Neural progenitor cell (in vitro differentiated cells): ENCODE measurements around the gene ABO. TPM values are rescaled to one million over a fixed set of nuclear protein-coding genes. Genes with fewer than 3 reads are reported as not detected.
"Not testable (repeated sequence)": the region's sequence is repeated elsewhere in the genome, so short reads cannot be mapped to it uniquely, and the experiment has no call there.

Experiments used
- DNase-seq: peaks from one replicate; pipeline ENCODE4 v3.0.0-alpha.2; 2016; ENCODE audit warnings: low spot score
- H2AFZ ChIP-seq: fragments of 200-600 bp; sonication (generic); replicated peaks from 2 replicates; pipeline ENCODE4 v1.6.1; 2016; ENCODE audit warnings: antibody characterized with exemption
- H3F3A ChIP-seq: fragments of 200-600 bp; sonication (generic); 2 replicates; pipeline ENCODE4 v1.6.1; 2016; ENCODE audit warnings: antibody characterized with exemption, low read depth
- H3K27ac ChIP-seq: fragments of 200-600 bp; sonication (generic); 2 replicates; pipeline ENCODE4 v1.5.1; 2016; ENCODE audit warnings: mild to moderate bottlenecking
- H3K27me3 ChIP-seq: fragments of 200-600 bp; sonication (generic); 2 replicates; pipeline ENCODE4 v1.6.1; 2016; ENCODE audit warnings: mild to moderate bottlenecking, moderate library complexity
- H3K36me3 ChIP-seq: fragments of 200-600 bp; sonication (generic); 2 replicates; pipeline ENCODE4 v1.5.1; 2016
- H3K4me1 ChIP-seq: fragments of 200-600 bp; sonication (generic); 2 replicates; pipeline ENCODE4 v1.6.1; 2016; ENCODE audit warnings: mixed run types
- H3K4me2 ChIP-seq: fragments of 200-600 bp; sonication (generic); 2 replicates; pipeline ENCODE4 v1.6.1; 2016
- H3K4me3 ChIP-seq: fragments of 200-600 bp; sonication (generic); 2 replicates; pipeline ENCODE4 v1.5.1; 2016
- H3K79me2 ChIP-seq: fragments of 200-600 bp; sonication (generic); 2 replicates; pipeline ENCODE4 v1.6.1; 2016; ENCODE audit warnings: low read depth
- H3K9ac ChIP-seq: fragments of 200-600 bp; sonication (generic); 2 replicates; pipeline ENCODE4 v1.6.1; 2016
- H3K9me3 ChIP-seq: fragments of 200-600 bp; sonication (generic); 2 replicates; pipeline ENCODE4 v1.5.1; 2016; ENCODE audit warnings: low read depth
- H4K20me1 ChIP-seq: fragments of 200-600 bp; sonication (generic); 2 replicates; pipeline ENCODE4 v1.6.1; 2016; ENCODE audit warnings: low read depth
- H3K27ac Mint-ChIP-seq: 3 replicates; pipeline ENCODE4 v1.8.0; 2021; ENCODE audit warnings: mixed read lengths
- H3K27me3 Mint-ChIP-seq: 2 replicates; pipeline ENCODE4 v1.8.0; 2022; ENCODE audit warnings: low read depth, mild to moderate bottlenecking, inconsistent platforms, moderate library complexity, mixed read lengths; ENCODE audit not compliant: insufficient read depth
- H3K36me3 Mint-ChIP-seq: 3 replicates; pipeline ENCODE4 v1.8.0; 2021; ENCODE audit warnings: mixed read lengths
- H3K4me1 Mint-ChIP-seq: 3 replicates; pipeline ENCODE4 v1.8.0; 2021; ENCODE audit warnings: mixed read lengths
- H3K4me3 Mint-ChIP-seq: 3 replicates; pipeline ENCODE4 v1.8.0; 2021; ENCODE audit warnings: mild to moderate bottlenecking, moderate library complexity, mixed read lengths
- H3K9me3 Mint-ChIP-seq: 3 replicates; pipeline ENCODE4 v1.8.0; 2020; ENCODE audit warnings: mixed read lengths
- EZH2 ChIP-seq: fragments of 200-600 bp; sonication (generic); IDR thresholded peaks from 2 replicates; pipeline ENCODE4 v1.6.1; 2017; ENCODE audit warnings: antibody characterized with exemption, mild to moderate bottlenecking, moderate library complexity
- EZH2phosphoT487 ChIP-seq: fragments of 200-600 bp; sonication (generic); IDR thresholded peaks from 2 replicates; pipeline ENCODE4 v1.6.1; 2017; ENCODE audit warnings: antibody characterized with exemption
- total RNA-seq: library from RNA; depleted of rRNA; stranded (reverse); fragments of >200 nt; gene quantifications from 2 replicates; pipeline ENCODE4 v1.2.3, GENCODE V29; 2015; ENCODE audit warnings: low replicate concordance
- TF ChIP-seq, protein P1 (sequence below): fragments of 200-600 bp; sonication (generic); IDR thresholded peaks from 2 replicates; pipeline ENCODE4 v1.5.1; 2017; ENCODE audit warnings: antibody characterized with exemption, mild to moderate bottlenecking

The ABO gene
- total RNA-seq, 1 donor from 2014 or later: not detected

DNA sequence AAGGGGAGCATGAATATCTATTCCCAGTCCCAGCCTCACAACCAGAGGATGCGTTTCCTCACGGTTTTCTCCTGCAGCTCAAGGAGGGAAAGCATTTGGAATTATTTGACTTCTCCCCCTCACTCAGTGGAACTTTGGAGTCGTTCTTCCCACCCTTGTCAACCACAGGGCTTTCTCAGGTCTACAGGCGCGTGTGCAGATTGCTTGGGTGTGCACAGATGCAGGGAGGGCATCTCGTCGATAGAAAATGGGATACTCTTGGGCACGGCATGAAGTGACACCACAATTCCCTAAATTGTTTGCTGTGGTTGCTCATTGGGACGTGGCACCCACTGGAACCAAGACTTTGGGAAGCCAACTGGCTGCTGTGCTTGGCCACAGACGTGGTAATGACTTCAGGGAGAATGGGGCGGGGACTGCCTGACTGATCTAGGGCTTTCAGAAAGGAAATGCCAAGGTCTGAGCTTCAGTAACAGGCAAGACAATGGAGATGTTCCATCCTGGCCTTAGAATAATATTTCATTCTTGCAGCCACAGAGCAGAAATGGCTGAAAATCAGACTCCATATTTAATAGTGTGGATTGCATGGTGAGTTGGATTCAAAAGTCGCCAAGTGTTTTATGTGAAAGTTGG is 53.7 kb downstream of the ABO start:
- Mint-ChIP-seq H3K36me3 (no peaks in the 10 kb centered on the region), H3K4me3 (no peak overlapping the region), H3K27me3 (peaks cover 26% of the 10 kb centered on the region), H3K27ac (no peak overlapping the region), H3K4me1 (peaks cover 5% of the 10 kb centered on the region), H3K9me3 (no peaks in the 10 kb centered on the region)
- no peaks in the 10 kb centered on the region for H3K4me1 ChIP-seq
- no peaks in the 10 kb centered on the region for H3F3A ChIP-seq
- H3K27me3 ChIP-seq: peaks cover 55% of the 10 kb centered on the region
- H3K79me2 ChIP-seq: no peaks in the 10 kb centered on the region
- no peak overlapping the region for H2AFZ ChIP-seq
- H3K4me3 ChIP-seq: no peak overlapping the region
- no peaks in the 10 kb centered on the region for H4K20me1 ChIP-seq
- no peak overlapping the region for H3K4me2 ChIP-seq
- no peak overlapping the region for H3K27ac ChIP-seq
- H3K36me3 ChIP-seq: no peaks in the 10 kb centered on the region
- no peak for DNase-seq
- no peaks in the 10 kb centered on the region for H3K9me3 ChIP-seq
- H3K9ac ChIP-seq: no peak overlapping the region
- no peak for TF ChIP-seq EZH2

DNA sequence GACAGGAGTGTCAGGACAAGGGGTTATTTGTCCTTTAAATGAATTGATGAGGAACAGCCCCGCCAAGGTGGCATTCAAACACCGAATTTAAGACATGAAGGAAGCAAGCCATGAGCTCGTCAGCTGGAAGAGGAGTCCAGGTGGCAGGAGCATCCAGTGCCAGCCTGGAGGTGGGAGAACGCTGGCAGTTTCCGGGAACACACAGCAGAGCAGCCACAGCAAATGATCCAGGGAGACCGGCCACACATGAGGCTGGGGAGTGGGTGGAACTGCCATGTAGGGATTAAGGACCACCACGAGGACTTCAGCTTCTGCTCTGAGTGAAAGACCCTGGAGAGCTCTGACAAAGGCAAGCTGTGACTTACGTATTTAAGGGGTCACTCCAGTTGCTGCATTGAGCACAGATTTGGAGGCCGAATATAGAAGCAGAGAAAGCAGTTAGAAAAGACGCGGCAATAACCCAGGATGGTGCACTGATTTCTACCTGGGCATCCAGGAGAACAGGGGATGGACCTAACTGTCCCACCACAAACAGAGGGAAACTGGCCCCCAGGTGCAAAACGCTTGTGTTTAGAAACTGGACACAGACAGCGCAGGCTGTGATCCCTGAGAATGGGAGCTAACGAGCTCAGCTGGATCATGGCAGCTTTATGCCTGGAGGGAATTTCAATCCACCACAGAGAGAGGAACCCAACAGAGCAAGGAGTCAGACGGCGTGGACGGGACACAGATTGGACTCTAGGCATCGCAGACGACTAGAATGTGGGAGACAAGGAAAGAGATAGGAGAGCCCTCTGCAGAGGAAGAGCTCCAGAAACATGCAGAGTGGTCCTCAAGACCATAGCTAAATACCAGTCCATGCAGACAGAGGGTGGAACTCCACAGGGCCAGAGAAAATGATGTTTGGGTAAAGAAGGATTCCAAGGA is 56.7 kb downstream of the ABO start:
- H3K36me3 ChIP-seq, H3K9me3 ChIP-seq, H2AFZ ChIP-seq, H3K4me3 ChIP-seq, DNase-seq, H3F3A ChIP-seq, H3K79me2 ChIP-seq, H3K4me1 ChIP-seq, H3K9ac ChIP-seq, H4K20me1 ChIP-seq, H3K4me2 ChIP-seq, H3K36me3 Mint-ChIP-seq, H3K27ac ChIP-seq, H3K27ac Mint-ChIP-seq, H3K4me1 Mint-ChIP-seq, H3K4me3 Mint-ChIP-seq: not testable (repeated sequence)
- Mint-ChIP-seq H3K27me3 (peaks cover 28% of the 10 kb centered on the region), H3K9me3 (peaks cover 15% of the 10 kb centered on the region)
- peaks cover 83% of the 10 kb centered on the region for H3K27me3 ChIP-seq

DNA sequence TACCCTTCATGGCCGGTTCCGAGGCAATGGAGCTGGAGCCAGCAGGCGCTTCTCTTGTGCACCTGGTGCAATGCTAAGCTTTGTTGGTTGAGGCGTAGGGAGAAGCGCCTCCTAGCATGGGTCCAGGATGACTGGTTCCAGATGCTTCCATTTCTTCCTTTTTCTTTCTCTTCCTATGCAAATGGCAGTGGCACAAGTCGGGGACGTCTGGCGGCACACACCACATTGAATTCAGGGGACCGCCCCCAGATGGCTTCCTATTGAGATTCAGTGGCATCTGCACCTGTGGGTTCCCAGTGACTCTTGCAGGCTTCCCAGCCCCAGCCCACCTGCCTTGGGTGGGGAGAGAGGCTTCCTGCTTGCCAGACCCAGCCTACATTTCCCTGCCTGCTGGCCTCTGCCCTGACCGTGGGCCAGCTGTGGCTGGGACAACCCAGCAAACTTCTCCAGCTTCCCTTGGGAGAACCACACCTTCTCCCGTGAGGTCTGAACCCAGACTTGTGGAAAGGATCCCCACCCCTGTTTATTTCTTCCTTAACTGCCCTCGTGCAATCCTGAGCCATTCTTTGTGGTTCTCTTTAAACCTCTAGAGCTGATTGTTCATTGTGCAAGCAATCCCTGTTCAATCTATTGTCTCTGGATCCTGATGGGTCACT is 57.5 kb downstream of the ABO start:
- not testable (repeated sequence) for H3K27ac Mint-ChIP-seq, H2AFZ ChIP-seq, H3K27ac ChIP-seq, H3F3A ChIP-seq, DNase-seq, H3K36me3 Mint-ChIP-seq, H3K4me3 ChIP-seq, H3K4me3 Mint-ChIP-seq, H3K36me3 ChIP-seq, H3K4me2 ChIP-seq, H3K9me3 ChIP-seq, H3K9ac ChIP-seq, H4K20me1 ChIP-seq, H3K4me1 ChIP-seq, H3K4me1 Mint-ChIP-seq, H3K79me2 ChIP-seq
- Mint-ChIP-seq H3K9me3 (peaks cover 15% of the 10 kb centered on the region), H3K27me3 (peaks cover 28% of the 10 kb centered on the region)
- peaks cover 91% of the 10 kb centered on the region for H3K27me3 ChIP-seq

DNA sequence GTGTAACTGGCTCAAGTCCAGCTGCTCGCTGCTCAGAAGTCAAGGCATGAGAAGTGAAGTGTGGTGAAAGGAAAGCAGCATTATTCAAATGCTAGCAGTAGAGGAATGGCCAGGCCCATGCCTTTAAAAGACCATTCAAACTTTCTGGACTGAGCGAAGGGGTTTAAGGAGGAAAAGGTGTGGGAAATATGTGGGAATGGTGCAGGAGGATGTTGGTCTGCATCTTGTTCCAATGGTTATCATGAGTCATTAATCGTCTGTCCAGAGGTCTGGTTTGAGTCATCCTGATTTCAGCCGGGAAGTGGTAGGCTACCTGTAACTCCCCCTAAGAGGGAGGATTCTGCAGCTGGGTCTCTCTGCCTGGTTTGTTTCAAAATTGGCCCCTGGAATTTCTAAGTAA is 60.7 kb downstream of the ABO start:
- DNase-seq, H3F3A ChIP-seq, H3K36me3 Mint-ChIP-seq, H3K4me3 ChIP-seq, H3K27ac ChIP-seq, H2AFZ ChIP-seq, H3K4me3 Mint-ChIP-seq, H3K4me2 ChIP-seq, H3K36me3 ChIP-seq, H4K20me1 ChIP-seq, H3K4me1 Mint-ChIP-seq, H3K79me2 ChIP-seq, H3K9me3 ChIP-seq, H3K4me1 ChIP-seq, H3K27ac Mint-ChIP-seq, H3K9ac ChIP-seq: not testable (repeated sequence)
- H3K27me3 Mint-ChIP-seq: peaks cover 32% of the 10 kb centered on the region
- H3K27me3 ChIP-seq: peaks cover 98% of the 10 kb centered on the region
- H3K9me3 Mint-ChIP-seq: peaks cover 15% of the 10 kb centered on the region

DNA sequence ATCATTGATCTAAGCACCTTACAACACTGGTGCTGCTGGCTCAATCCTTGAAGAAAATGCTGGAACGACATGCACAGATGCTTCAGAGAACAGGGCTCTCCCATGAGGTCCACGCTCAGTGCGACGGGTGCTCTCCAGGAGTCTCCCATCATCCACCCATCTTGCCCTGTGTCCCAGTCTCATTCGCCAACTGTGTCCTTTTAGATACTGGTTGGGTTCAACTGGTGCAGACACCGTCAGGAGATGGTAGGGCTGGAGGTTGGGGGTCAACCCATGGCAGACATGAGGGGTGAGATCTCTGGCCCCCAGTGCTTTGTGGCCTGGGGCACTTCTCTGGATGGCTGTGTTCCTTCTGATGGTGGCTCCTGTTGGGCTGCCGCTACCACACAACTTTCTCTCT is 64.4 kb downstream of the ABO start:
- Histone ChIP-seq H3K36me3 (no peaks in the 10 kb centered on the region), H3K79me2 (no peaks in the 10 kb centered on the region), H3F3A (no peaks in the 10 kb centered on the region), H3K27me3 (peaks cover 78% of the 10 kb centered on the region), H3K4me1 (no peaks in the 10 kb centered on the region), H4K20me1 (no peaks in the 10 kb centered on the region), H3K9ac (no peak overlapping the region), H3K4me3 (no peak overlapping the region), H2AFZ (no peak overlapping the region), H3K4me2 (no peak overlapping the region), H3K27ac (no peak overlapping the region), H3K9me3 (no peaks in the 10 kb centered on the region)
- Mint-ChIP-seq H3K4me1 (no peaks in the 10 kb centered on the region), H3K36me3 (no peaks in the 10 kb centered on the region), H3K27ac (no peak overlapping the region), H3K4me3 (no peak overlapping the region), H3K9me3 (peaks cover 13% of the 10 kb centered on the region), H3K27me3 (peaks cover 12% of the 10 kb centered on the region)
- DNase-seq: no peak
- TF ChIP-seq EZH2phosphoT487 (no peak), EZH2 (no peak)
- TF ChIP-seq, protein P1, sequence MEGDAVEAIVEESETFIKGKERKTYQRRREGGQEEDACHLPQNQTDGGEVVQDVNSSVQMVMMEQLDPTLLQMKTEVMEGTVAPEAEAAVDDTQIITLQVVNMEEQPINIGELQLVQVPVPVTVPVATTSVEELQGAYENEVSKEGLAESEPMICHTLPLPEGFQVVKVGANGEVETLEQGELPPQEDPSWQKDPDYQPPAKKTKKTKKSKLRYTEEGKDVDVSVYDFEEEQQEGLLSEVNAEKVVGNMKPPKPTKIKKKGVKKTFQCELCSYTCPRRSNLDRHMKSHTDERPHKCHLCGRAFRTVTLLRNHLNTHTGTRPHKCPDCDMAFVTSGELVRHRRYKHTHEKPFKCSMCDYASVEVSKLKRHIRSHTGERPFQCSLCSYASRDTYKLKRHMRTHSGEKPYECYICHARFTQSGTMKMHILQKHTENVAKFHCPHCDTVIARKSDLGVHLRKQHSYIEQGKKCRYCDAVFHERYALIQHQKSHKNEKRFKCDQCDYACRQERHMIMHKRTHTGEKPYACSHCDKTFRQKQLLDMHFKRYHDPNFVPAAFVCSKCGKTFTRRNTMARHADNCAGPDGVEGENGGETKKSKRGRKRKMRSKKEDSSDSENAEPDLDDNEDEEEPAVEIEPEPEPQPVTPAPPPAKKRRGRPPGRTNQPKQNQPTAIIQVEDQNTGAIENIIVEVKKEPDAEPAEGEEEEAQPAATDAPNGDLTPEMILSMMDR: no peak
